Panc1 (cell line): ENCODE results near the gene PCDHGB4.
A peak's percentile ranks its signal among the peaks of the same experiment; 100 is the strongest.

Experiments used
- POLR2AphosphoS5 ChIP-seq: IDR thresholded peaks from 2 replicates; pipeline ENCODE4 v1.6.1; 2012; ENCODE audit warnings: mild to moderate bottlenecking, low read depth, low read length, moderate library complexity
- SIN3A ChIP-seq: IDR thresholded peaks from 2 replicates; pipeline ENCODE4 v1.6.1; 2012; ENCODE audit warnings: low read depth, mild to moderate bottlenecking, low read length, moderate library complexity, borderline replicate concordance; ENCODE audit not compliant: insufficient read depth
- TF ChIP-seq, protein P1 (sequence below): fragments of 450-650 bp; IDR thresholded peaks from 2 replicates; pipeline ENCODE4 v1.5.1; 2017; ENCODE audit warnings: mild to moderate bottlenecking
- TF ChIP-seq, protein P2 (sequence below), 2 experiments: IDR thresholded peaks; 2 replicates each; pipeline ENCODE4 v1.6.1; 2011 to 2012; ENCODE audit warnings: low read depth in 2 of 2, control low read depth in 1 of 2, low read length in 1 of 2, mild to moderate bottlenecking in 1 of 2, moderate library complexity in 1 of 2; ENCODE audit not compliant: insufficient read depth in 1 of 2

- TF ChIP-seq, protein P1, sequence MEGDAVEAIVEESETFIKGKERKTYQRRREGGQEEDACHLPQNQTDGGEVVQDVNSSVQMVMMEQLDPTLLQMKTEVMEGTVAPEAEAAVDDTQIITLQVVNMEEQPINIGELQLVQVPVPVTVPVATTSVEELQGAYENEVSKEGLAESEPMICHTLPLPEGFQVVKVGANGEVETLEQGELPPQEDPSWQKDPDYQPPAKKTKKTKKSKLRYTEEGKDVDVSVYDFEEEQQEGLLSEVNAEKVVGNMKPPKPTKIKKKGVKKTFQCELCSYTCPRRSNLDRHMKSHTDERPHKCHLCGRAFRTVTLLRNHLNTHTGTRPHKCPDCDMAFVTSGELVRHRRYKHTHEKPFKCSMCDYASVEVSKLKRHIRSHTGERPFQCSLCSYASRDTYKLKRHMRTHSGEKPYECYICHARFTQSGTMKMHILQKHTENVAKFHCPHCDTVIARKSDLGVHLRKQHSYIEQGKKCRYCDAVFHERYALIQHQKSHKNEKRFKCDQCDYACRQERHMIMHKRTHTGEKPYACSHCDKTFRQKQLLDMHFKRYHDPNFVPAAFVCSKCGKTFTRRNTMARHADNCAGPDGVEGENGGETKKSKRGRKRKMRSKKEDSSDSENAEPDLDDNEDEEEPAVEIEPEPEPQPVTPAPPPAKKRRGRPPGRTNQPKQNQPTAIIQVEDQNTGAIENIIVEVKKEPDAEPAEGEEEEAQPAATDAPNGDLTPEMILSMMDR, result peak; percentile 87
- TF ChIP-seq POLR2AphosphoS5 (no peak), SIN3A (no peak)
- TF ChIP-seq, protein P2, sequence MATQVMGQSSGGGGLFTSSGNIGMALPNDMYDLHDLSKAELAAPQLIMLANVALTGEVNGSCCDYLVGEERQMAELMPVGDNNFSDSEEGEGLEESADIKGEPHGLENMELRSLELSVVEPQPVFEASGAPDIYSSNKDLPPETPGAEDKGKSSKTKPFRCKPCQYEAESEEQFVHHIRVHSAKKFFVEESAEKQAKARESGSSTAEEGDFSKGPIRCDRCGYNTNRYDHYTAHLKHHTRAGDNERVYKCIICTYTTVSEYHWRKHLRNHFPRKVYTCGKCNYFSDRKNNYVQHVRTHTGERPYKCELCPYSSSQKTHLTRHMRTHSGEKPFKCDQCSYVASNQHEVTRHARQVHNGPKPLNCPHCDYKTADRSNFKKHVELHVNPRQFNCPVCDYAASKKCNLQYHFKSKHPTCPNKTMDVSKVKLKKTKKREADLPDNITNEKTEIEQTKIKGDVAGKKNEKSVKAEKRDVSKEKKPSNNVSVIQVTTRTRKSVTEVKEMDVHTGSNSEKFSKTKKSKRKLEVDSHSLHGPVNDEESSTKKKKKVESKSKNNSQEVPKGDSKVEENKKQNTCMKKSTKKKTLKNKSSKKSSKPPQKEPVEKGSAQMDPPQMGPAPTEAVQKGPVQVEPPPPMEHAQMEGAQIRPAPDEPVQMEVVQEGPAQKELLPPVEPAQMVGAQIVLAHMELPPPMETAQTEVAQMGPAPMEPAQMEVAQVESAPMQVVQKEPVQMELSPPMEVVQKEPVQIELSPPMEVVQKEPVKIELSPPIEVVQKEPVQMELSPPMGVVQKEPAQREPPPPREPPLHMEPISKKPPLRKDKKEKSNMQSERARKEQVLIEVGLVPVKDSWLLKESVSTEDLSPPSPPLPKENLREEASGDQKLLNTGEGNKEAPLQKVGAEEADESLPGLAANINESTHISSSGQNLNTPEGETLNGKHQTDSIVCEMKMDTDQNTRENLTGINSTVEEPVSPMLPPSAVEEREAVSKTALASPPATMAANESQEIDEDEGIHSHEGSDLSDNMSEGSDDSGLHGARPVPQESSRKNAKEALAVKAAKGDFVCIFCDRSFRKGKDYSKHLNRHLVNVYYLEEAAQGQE (IDR thresholded peaks at IDR 0.05; ENCODE audit: insufficient read depth in 1 of 2, low read depth in 2 of 2, low read length in 1 of 2), result no peak
These were observed 25.5 kb downstream of the PCDHGB4 start, which contains the start of gene PCDHGA10 for GRCh38 chr5:141412854-141413539.
